Fibroblast of lung (primary cell): ENCODE data around the gene PSG11. TPM values are rescaled to one million over a fixed set of nuclear protein-coding genes. Genes with fewer than 3 reads are reported as not detected.
"Not testable (repeated sequence)": the region's sequence is repeated elsewhere in the genome, so short reads cannot be mapped to it uniquely, and the experiment has no call there.

Source experiments
- DNase-seq, 2 donors: peaks; one replicate each; pipeline versions ENCODE4 v3.0.0 to v3.0.0-alpha.2; 2010; ENCODE audit warnings: low read depth in 2 of 2
- H2AFZ ChIP-seq: 2 replicates; pipeline ENCODE4 v1.5.1; 2012; ENCODE audit warnings: low read length, control low read depth, inconsistent platforms
- H3K27ac ChIP-seq: 2 replicates; pipeline ENCODE4 v1.5.1; 2011; ENCODE audit warnings: low read length, control low read depth; ENCODE audit not compliant: insufficient read depth
- H3K27me3 ChIP-seq: 2 replicates; pipeline ENCODE4 v1.5.1; 2011; ENCODE audit warnings: mild to moderate bottlenecking, low read length; ENCODE audit not compliant: control insufficient read depth, insufficient read depth
- H3K36me3 ChIP-seq: 2 replicates; pipeline ENCODE4 v1.5.1; 2011; ENCODE audit warnings: low read length; ENCODE audit not compliant: control insufficient read depth, insufficient read depth
- H3K4me1 ChIP-seq: 2 replicates; pipeline ENCODE4 v1.5.1; 2011; ENCODE audit warnings: low read length; ENCODE audit not compliant: control insufficient read depth, insufficient read depth; ENCODE audit errors: extremely low read depth
- H3K4me2 ChIP-seq: 2 replicates; pipeline ENCODE4 v1.5.1; 2011; ENCODE audit warnings: low read length, control low read depth; ENCODE audit not compliant: insufficient read depth; ENCODE audit errors: extremely low read depth
- H3K4me3 ChIP-seq, 4 experiments: fragments of 200-600 bp in 1 of 4; sonication (generic) in 1 of 4; replicated peaks in 1 of 4; 2 replicates each; pipeline ENCODE4 v1.5.1; 2011 to 2016; ENCODE audit warnings: low read length in 4 of 4, low read depth in 3 of 4, mild to moderate bottlenecking in 3 of 4, control low read depth in 2 of 4, inconsistent platforms in 1 of 4, mixed read lengths in 1 of 4; ENCODE audit not compliant: insufficient read depth in 1 of 4; ENCODE audit errors: control extremely low read depth in 1 of 4
- H3K79me2 ChIP-seq: 2 replicates; pipeline ENCODE4 v1.5.1; 2012; ENCODE audit warnings: mild to moderate bottlenecking, low read length, inconsistent platforms; ENCODE audit not compliant: control insufficient read depth, insufficient read depth
- H3K9ac ChIP-seq: 2 replicates; pipeline ENCODE4 v1.5.1; 2011; ENCODE audit warnings: mild to moderate bottlenecking, low read length, control low read depth; ENCODE audit not compliant: insufficient read depth
- H3K9me3 ChIP-seq: 2 replicates; pipeline ENCODE4 v1.5.1; 2012; ENCODE audit warnings: low read depth, low read length; ENCODE audit not compliant: control insufficient read depth, insufficient read depth
- H4K20me1 ChIP-seq: 2 replicates; pipeline ENCODE4 v1.5.1; 2011; ENCODE audit warnings: low read length; ENCODE audit not compliant: control insufficient read depth, insufficient read depth; ENCODE audit errors: extremely low read depth
- CTCF ChIP-seq, 2 donors: IDR thresholded peaks in 1 of 2; conservative IDR thresholded peaks in 1 of 2; 1 replicate in 1 of 2; 2 replicates in 1 of 2; pipeline ENCODE4 v1.5.1; 2011 to 2012; ENCODE audit warnings: low read length in 2 of 2, control low read depth in 1 of 2, inconsistent platforms in 1 of 2, low read depth in 1 of 2, mild to moderate bottlenecking in 1 of 2
- EZH2 ChIP-seq: IDR thresholded peaks from 2 replicates; pipeline ENCODE4 v1.5.1; 2012; ENCODE audit warnings: low read length, control low read depth, mild to moderate bottlenecking; ENCODE audit errors: missing control alignments
- polyA plus RNA-seq, 2 donors: library from polyadenylated mRNA; depleted of rRNA in 1 of 2; stranded (reverse) in 1 of 2; unstranded in 1 of 2; fragments of >200 nt; gene quantifications; 2 replicates each; pipeline ENCODE4 v1.2.1, GENCODE V29; 2011 to 2012; ENCODE audit warnings: missing spikeins in 1 of 2
- total RNA-seq: library from RNA; depleted of rRNA; stranded (reverse); fragments of >200 nt; gene quantifications from 2 replicates; pipeline ENCODE4 v1.2.1, GENCODE V29; 2014

The PSG11 gene
- total and polyA plus RNA-seq, 2 donors (not counting 1 experiment from before 2014, with no cell fraction given): 0.48 TPM; not detected in 1

- TF ChIP-seq CTCF (conservative IDR thresholded peaks at IDR 0.05 in 1 of 2, IDR thresholded peaks at IDR 0.05 in 1 of 2; ENCODE audit: low read depth in 1 of 2, low read length in 2 of 2) (no peak), EZH2 (no peak)
- H3K27ac ChIP-seq: no peak overlapping the region
- no peaks in the 10 kb centered on the region for H3K36me3 ChIP-seq
- no peaks in the 10 kb centered on the region for H3K27me3 ChIP-seq
- no peak overlapping the region for H2AFZ ChIP-seq
- H3K4me2 ChIP-seq: no peak overlapping the region
- no peaks in the 10 kb centered on the region for H3K79me2 ChIP-seq
- H4K20me1 ChIP-seq: no peaks in the 10 kb centered on the region
- no peaks in the 10 kb centered on the region for H3K9me3 ChIP-seq
- peaks cover 5% of the 10 kb centered on the region for H3K4me1 ChIP-seq
- no peak overlapping the region for H3K9ac ChIP-seq
- peak; percentile 0 to 19 for DNase-seq
- no peak overlapping the region for H3K4me3 ChIP-seq
These were observed 36.4 kb downstream of the PSG11 start for GRCh38 chr19:42989851-42990250.

GRCh38 chr19:42989186-42989585 is 37.1 kb downstream of the PSG11 start:
- not testable (repeated sequence) for H3K9me3 ChIP-seq, H3K4me3 ChIP-seq, H3K27me3 ChIP-seq, H3K4me2 ChIP-seq, H4K20me1 ChIP-seq, H3K27ac ChIP-seq, H2AFZ ChIP-seq, H3K4me1 ChIP-seq, H3K9ac ChIP-seq, H3K36me3 ChIP-seq, H3K79me2 ChIP-seq
- peak in 1 of 2 donors; percentile 17 for DNase-seq

GRCh38 chr19:42988206-42988605 is 38.1 kb downstream of the PSG11 start:
- H4K20me1 ChIP-seq, H3K36me3 ChIP-seq, H3K27ac ChIP-seq, H3K27me3 ChIP-seq, H2AFZ ChIP-seq, H3K79me2 ChIP-seq, H3K4me1 ChIP-seq, H3K9ac ChIP-seq, DNase-seq, H3K4me3 ChIP-seq, H3K9me3 ChIP-seq, H3K4me2 ChIP-seq: not testable (repeated sequence)

- DNase-seq: no peak
These were observed 40.7 kb downstream of the PSG11 start for GRCh38 chr19:42985588-42985987.

GRCh38 chr19:42982111-42982510 is 44.2 kb downstream of the PSG11 start:
- not testable (repeated sequence) for H3K9me3 ChIP-seq, H3K9ac ChIP-seq, H3K27ac ChIP-seq, H2AFZ ChIP-seq, H3K4me1 ChIP-seq, H3K4me2 ChIP-seq, H3K27me3 ChIP-seq, H4K20me1 ChIP-seq, H3K36me3 ChIP-seq, H3K4me3 ChIP-seq, DNase-seq, H3K79me2 ChIP-seq

More at GRCh38 chr19:42985588-42985987, 40.7 kb downstream of the PSG11 start:
- no peak for TF ChIP-seq CTCF (conservative IDR thresholded peaks at IDR 0.05 in 1 of 2, IDR thresholded peaks at IDR 0.05 in 1 of 2; ENCODE audit: low read depth in 1 of 2, low read length in 2 of 2)
- TF ChIP-seq EZH2: no peak
- Histone ChIP-seq H3K9me3 (no peaks in the 10 kb centered on the region), H3K4me1 (peaks cover 5% of the 10 kb centered on the region), H3K4me2 (no peak overlapping the region), H3K79me2 (no peaks in the 10 kb centered on the region), H3K4me3 (no peak overlapping the region), H4K20me1 (no peaks in the 10 kb centered on the region), H2AFZ (no peak overlapping the region), H3K27ac (no peak overlapping the region), H3K27me3 (no peaks in the 10 kb centered on the region), H3K36me3 (no peaks in the 10 kb centered on the region), H3K9ac (no peak overlapping the region)
